Activated naive CD8-positive, alpha-beta T cell treated with anti-CD3 and anti-CD28 coated beads, Interleukin-2, amount 50 U/mL, for 16 hours (primary cell): ENCODE results near the gene CREBZF.
"Not testable (repeated sequence)": the region's sequence is repeated elsewhere in the genome, so short reads cannot be mapped to it uniquely, and the experiment has no call there.

ENCODE experiments used
- DNase-seq: peaks from one replicate; pipeline ENCODE4 v3.0.0-alpha.2; 2020; ENCODE audit warnings: low read depth, low spot score

CREBZF gene

GRCh38 chr11:85627332-85627997 lies 37.5 kb downstream of the CREBZF start, which contains the start of gene DLG2:
Gene DLG2, minus strand, starts transcription at chr11:85627344.
- no peak for DNase-seq

GRCh38 chr11:85626496-85626895 lies 38.4 kb downstream of the CREBZF start:
- no peak for DNase-seq

- no peak for DNase-seq
Observed at GRCh38 chr11:85620256-85620655, 44.7 kb downstream of the CREBZF start.

- DNase-seq, result no peak
Observed at GRCh38 chr11:85619499-85619898, 45.4 kb downstream of the CREBZF start.

- not testable (repeated sequence) for DNase-seq
Observed at GRCh38 chr11:85611643-85612042, 53.3 kb downstream of the CREBZF start.
